Fibroblast of the aortic adventitia (primary cell): ENCODE results near the gene SLC6A6. TPM values are rescaled to one million over a fixed set of nuclear protein-coding genes. Genes with fewer than 3 reads are reported as not detected.
A peak's percentile ranks its signal among the peaks of the same experiment; 100 is the strongest.

Experiments used
- DNase-seq: peaks from one replicate; pipeline ENCODE4 v3.0.0-alpha.2; 2010; ENCODE audit warnings: low read depth
- H3K4me3 ChIP-seq: 2 replicates; pipeline ENCODE4 v1.5.1; 2011; ENCODE audit warnings: low read depth, mild to moderate bottlenecking, control low read depth, low read length, moderate library complexity
- CTCF ChIP-seq: IDR thresholded peaks from 2 replicates; pipeline ENCODE4 v1.5.1; 2011; ENCODE audit warnings: mild to moderate bottlenecking, low read length, control low read depth, inconsistent platforms; ENCODE audit not compliant: insufficient read depth
- total RNA-seq: library from RNA; depleted of rRNA; stranded (reverse); fragments of >200 nt; gene quantifications from 2 replicates; pipeline ENCODE4 v1.2.3, GENCODE V29; 2012; ENCODE audit warnings: low replicate concordance

Gene SLC6A6
- total RNA-seq, 1 donor = 31.4 TPM

- H3K4me3 ChIP-seq = no peak overlapping the region
- no peak for DNase-seq
- TF ChIP-seq CTCF = no peak
These were observed 62.1 kb downstream of the SLC6A6 start for GRCh38 chr3:14464521-14464920.

GRCh38 chr3:14465425-14465824, 63.0 kb downstream of the SLC6A6 start:
- DNase-seq = no peak
- H3K4me3 ChIP-seq = no peak overlapping the region
- no peak for TF ChIP-seq CTCF

GRCh38 chr3:14466179-14466903, 63.9 kb downstream of the SLC6A6 start:
- no peak overlapping the region for H3K4me3 ChIP-seq
- TF ChIP-seq CTCF = no peak
- no peak for DNase-seq

GRCh38 chr3:14467814-14468620, 65.6 kb downstream of the SLC6A6 start:
- peak; percentile 47 for DNase-seq
- peak; percentile 93 for TF ChIP-seq CTCF

GRCh38 chr3:14468621-14468981, 66.2 kb downstream of the SLC6A6 start:
- no peak for DNase-seq
- H3K4me3 ChIP-seq = no peak overlapping the region
- TF ChIP-seq CTCF = no peak

More at GRCh38 chr3:14467814-14468620, 65.6 kb downstream of the SLC6A6 start:
- no peak overlapping the region for H3K4me3 ChIP-seq

GRCh38 chr3:14470461-14470860, 68.1 kb downstream of the SLC6A6 start:
- no peak for TF ChIP-seq CTCF
- H3K4me3 ChIP-seq = no peak overlapping the region

More at GRCh38 chr3:14470461-14470860, 68.1 kb downstream of the SLC6A6 start:
- DNase-seq = no peak
